Sigmoid colon (tissue), 3 donors: Measurements from ENCODE around the gene KRT12.

Experiments used
- POLR2A ChIP-seq, 2 donors: fragments of 450-650 bp; IDR thresholded peaks; one replicate each; pipeline ENCODE4 v1.6.1; 2016; ENCODE audit warnings: antibody characterized with exemption in 2 of 2, mild to moderate bottlenecking in 2 of 2, moderate library complexity in 2 of 2
- TF ChIP-seq, protein P1 (sequence below), 4 experiments: fragments of 450-650 bp in 3 of 4; fragments of 200-600 bp in 1 of 4; IDR thresholded peaks; one replicate each; pipeline ENCODE4 v1.5.1; 2016 to 2019; ENCODE audit warnings: antibody characterized with exemption in 4 of 4, mild to moderate bottlenecking in 3 of 4, moderate library complexity in 2 of 4

GRCh38 chr17:40884708-40885512 lies 17.9 kb upstream of the KRT12 start, which contains the start of gene KRT20:
- TF ChIP-seq, protein P1, sequence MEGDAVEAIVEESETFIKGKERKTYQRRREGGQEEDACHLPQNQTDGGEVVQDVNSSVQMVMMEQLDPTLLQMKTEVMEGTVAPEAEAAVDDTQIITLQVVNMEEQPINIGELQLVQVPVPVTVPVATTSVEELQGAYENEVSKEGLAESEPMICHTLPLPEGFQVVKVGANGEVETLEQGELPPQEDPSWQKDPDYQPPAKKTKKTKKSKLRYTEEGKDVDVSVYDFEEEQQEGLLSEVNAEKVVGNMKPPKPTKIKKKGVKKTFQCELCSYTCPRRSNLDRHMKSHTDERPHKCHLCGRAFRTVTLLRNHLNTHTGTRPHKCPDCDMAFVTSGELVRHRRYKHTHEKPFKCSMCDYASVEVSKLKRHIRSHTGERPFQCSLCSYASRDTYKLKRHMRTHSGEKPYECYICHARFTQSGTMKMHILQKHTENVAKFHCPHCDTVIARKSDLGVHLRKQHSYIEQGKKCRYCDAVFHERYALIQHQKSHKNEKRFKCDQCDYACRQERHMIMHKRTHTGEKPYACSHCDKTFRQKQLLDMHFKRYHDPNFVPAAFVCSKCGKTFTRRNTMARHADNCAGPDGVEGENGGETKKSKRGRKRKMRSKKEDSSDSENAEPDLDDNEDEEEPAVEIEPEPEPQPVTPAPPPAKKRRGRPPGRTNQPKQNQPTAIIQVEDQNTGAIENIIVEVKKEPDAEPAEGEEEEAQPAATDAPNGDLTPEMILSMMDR (IDR thresholded peaks at IDR 0.05) = no peak
- TF ChIP-seq POLR2A (IDR thresholded peaks at IDR 0.05) = no peak
